Astrocyte of the spinal cord (primary cell): ENCODE measurements around the gene ZACN.
A peak's percentile ranks its signal among the peaks of the same experiment; 100 is the strongest.

Experiments
- DNase-seq: peaks from one replicate; pipeline ENCODE4 v3.0.0; 2011; ENCODE audit warnings: low read depth, low spot score
- H3K4me3 ChIP-seq: 2 replicates; pipeline ENCODE4 v1.5.1; 2011; ENCODE audit warnings: low read depth, mild to moderate bottlenecking, low read length, moderate library complexity
- CTCF ChIP-seq: IDR thresholded peaks from 2 replicates; pipeline ENCODE4 v1.5.1; 2012; ENCODE audit warnings: low read depth, mild to moderate bottlenecking, low read length, inconsistent platforms
- in situ Hi-C: cut with HindIII; loops from 2 replicates; pipeline ENCODE4 v1.10.0; 2017; ENCODE audit warnings: low sequenced_read_pairs

The ZACN gene

GRCh38 chr17:76078860-76079534 lies at the start of gene ZACN:
Gene ZACN (plus strand): TSS chr17:76079182. CDS start chr17:76079265, 83 bp downstream.
- in situ Hi-C loops, result no loop called here
- H3K4me3 ChIP-seq, result no peak within 1 kb of the TSS
- DNase-seq, result no peak
- TF ChIP-seq CTCF, result no peak

DNA sequence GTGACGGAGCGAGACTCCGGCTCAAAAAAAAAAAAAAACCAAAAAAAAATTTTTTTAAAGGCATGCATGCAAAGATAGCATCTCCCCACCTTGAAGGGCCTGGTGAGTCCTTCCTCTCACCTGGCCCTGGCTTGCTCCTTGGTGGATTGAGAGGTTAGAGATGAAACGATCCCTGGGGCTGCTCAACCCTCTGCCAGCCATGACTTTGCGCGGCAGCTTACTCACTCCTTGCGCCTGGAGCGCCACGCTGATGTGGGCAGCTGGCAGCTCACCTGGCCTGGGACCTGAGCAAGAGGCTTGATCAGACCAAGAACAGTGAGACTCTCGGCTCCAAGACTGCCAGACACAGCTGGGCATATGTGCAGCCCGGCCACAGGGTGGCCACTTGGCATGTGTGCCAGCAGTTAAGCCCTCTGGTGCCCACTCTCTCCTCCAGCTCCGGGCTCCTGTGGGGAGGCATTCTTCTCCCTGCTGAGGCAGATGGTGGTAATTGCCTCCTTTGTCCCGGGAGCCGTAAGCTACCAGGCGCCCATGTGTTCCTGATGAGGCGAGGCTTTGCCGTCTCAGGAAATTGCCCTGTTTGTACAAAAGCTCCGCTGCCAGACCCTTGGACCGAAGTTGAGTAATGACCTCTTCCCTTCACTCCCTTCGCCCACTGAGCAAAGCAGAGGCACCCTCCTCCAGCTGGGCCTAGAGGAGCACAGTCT lies 46.8 kb upstream of the ZACN start:
- H3K4me3 ChIP-seq, result no peak overlapping the region
- no peak for DNase-seq
- TF ChIP-seq CTCF, result peak; percentile 11
- in situ Hi-C loops, result no loop called here

DNA sequence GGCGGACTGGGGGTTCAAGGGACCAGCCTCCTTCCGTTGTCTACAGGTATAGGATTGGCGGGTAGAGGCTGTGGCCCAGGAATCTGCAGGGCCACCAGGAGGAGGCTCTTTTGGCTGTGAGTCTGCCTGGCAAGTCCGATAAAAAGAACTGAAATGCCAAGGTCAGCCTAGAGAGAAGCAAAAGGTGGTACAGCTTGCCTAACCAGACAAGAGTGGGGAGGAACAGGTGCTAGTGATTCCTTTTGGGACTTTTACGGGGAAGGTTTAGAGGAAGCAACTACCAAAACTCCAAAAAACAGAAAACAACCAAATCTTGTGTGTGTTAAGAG lies 46.2 kb upstream of the ZACN start:
- no peak for TF ChIP-seq CTCF
- no peak for DNase-seq
- no peak overlapping the region for H3K4me3 ChIP-seq
- in situ Hi-C loops, result no loop called here

DNA sequence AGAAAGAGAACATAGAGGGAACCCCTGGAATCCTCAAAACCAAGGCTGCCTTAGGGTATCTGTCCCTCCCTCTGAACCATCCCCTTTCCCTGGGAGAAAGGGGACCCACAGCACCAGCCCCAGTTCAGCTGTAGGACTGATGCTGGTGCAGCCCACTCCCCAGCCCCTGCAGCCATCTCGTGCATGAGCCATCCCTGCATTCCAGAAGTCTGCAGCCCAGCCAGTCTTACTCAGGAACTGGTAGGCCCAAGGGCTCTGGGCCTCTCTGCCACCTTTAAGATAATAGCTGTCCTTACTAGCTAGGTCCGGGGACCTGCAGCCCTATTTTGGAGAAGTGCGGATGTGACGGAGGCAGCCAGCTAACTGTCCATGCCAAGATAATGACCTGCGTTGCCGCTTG lies 45.8 kb upstream of the ZACN start:
- H3K4me3 ChIP-seq, result no peak overlapping the region
- TF ChIP-seq CTCF, result no peak
- in situ Hi-C loops, result no loop called here
- no peak for DNase-seq

GRCh38 chr17:76034428-76035350 lies 44.3 kb upstream of the ZACN start:
- DNase-seq, result no peak
- no peak overlapping the region for H3K4me3 ChIP-seq
- in situ Hi-C loops, result no loop called here
- no peak for TF ChIP-seq CTCF

GRCh38 chr17:76036497-76037261 lies 42.3 kb upstream of the ZACN start:
- DNase-seq, result no peak
- in situ Hi-C loops, result no loop called here
- TF ChIP-seq CTCF, result no peak
- H3K4me3 ChIP-seq, result no peak overlapping the region
